ENCODE results near the gene SOX8.

SOX8 gene

DNA sequence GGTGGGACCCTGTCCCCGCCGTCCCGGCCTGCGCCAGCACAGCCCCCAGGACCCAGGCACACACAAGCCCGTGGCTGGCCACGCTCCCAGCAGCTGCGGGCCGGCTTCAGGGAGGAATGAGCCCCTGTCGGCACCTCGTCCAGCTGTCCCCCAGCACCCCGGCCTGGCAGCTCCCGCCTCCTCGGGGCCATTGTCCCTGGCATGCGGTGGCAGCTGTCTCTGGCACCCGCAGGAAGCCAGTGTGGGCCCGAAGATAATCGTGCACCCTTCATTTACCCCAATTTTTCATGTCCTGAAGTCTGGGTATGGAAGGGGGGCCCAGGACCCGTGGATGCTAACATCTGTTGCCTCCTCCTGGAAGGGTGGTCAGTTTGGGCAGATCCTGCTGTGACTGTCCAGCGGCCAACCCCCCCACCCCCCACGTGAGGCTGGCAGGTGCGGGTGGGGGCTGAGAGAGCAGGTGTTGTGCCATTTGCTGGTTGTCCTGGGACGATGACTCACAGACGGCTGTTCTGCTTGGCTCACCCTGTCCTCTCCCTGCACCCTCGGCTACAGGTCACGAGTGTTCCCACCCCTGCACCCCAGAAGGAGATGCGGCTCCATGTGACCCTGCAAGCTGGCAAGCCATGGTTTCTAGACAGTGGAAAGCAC, 6.8 kb upstream of the SOX8 start:
- TF ChIP-seq, protein P1, sequence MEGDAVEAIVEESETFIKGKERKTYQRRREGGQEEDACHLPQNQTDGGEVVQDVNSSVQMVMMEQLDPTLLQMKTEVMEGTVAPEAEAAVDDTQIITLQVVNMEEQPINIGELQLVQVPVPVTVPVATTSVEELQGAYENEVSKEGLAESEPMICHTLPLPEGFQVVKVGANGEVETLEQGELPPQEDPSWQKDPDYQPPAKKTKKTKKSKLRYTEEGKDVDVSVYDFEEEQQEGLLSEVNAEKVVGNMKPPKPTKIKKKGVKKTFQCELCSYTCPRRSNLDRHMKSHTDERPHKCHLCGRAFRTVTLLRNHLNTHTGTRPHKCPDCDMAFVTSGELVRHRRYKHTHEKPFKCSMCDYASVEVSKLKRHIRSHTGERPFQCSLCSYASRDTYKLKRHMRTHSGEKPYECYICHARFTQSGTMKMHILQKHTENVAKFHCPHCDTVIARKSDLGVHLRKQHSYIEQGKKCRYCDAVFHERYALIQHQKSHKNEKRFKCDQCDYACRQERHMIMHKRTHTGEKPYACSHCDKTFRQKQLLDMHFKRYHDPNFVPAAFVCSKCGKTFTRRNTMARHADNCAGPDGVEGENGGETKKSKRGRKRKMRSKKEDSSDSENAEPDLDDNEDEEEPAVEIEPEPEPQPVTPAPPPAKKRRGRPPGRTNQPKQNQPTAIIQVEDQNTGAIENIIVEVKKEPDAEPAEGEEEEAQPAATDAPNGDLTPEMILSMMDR (IDR thresholded peaks at IDR 0.05; ENCODE audit: low read depth, low read length): no peak
- DNase-seq (ENCODE audit: extremely low read depth, low read depth): no peak

DNA sequence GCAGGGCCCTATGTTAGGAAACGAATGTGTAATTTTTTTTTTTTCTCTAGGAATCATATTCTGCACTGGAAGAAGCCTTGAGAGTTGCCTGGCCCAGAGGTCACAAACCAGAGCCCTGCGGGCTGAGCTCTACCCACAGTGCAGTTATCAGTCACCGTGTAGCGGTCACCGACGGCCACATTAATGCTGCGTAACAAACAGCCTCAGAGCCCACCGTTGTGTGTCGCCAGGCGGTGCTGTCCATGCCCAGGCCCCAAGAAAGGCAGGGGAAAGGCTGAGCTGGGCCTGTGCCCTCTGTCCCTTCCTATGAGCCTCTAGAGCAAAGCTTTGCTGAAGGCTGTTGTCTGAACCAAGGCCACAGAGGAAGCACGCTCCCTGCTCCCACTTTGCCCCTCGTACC, 6.3 kb upstream of the SOX8 start:
- no peak for DNase-seq (ENCODE audit: extremely low read depth, low read depth)
- TF ChIP-seq, protein P1 (IDR thresholded peaks at IDR 0.05; ENCODE audit: low read depth, low read length): no peak

DNA sequence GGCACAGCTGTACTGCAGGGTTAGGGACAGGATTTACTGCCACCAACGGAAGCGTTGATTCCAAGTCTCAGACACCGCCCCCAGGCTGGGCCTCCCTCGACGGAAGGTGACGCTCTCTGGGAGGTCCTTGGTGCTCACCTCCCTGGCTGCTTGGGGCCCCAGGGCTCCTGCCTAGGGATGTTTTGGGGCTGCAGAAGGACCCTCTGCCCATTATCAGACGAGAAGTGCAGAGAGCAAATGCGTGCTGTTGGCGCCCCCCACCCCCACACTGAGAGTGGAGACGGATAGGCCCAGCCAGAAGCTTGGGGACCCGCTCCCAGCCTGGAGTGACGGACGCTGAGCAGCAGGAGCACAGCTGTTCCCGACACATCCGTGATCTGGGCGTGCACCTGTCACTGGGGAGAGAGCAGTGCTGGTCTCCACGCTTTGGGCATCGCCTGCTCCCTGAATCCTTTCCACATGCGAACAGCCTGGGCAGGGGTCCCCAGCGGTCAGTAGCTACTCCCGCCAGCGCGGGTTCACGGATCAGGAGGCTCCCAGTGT, 5.1 kb upstream of the SOX8 start:
- TF ChIP-seq, protein P1 (IDR thresholded peaks at IDR 0.05; ENCODE audit: low read depth, low read length): no peak
- no peak for DNase-seq (ENCODE audit: extremely low read depth, low read depth)

- no peak for DNase-seq (ENCODE audit: extremely low read depth, low read depth)
Measured at GRCh38 chr16:977081-977701, 4.4 kb upstream of the SOX8 start.

DNA sequence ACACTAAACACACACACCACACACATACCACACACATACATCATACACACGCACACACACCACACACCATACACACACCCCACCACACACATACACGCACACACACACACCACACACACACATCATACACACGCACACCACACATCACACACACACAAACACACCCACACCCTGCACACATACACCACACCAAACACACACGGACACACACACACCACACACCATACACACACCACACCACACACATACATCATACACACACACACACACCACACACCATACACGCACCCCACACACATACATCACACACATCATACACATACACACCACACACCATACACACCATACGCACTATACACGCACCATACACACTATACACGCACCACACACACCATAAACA, 3.7 kb upstream of the SOX8 start:
- TF ChIP-seq, protein P1 (IDR thresholded peaks at IDR 0.05; ENCODE audit: low read depth, low read length): no peak
- DNase-seq (ENCODE audit: extremely low read depth, low read depth): no peak

More at GRCh38 chr16:977081-977701, 4.4 kb upstream of the SOX8 start:
- TF ChIP-seq, protein P1 (IDR thresholded peaks at IDR 0.05; ENCODE audit: low read depth, low read length): no peak

DNA sequence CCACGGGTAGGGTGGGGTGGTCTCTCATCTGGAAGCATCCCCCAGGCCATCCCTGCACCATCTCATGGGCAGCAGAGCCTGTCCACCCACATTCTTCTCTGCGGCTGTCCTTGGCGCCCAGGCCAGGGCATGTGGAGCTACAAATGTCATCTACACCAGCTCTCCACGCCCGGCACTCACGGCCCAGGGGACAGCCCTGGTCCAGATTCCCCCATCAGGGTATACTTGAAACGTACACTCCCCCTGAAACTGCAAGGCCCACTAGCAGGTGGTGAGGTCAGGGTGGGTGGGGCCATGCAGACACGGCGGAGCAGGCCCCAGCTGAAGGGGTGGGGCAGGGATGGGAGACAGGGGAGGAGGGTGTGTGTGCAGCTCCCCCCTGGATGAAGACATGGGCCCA, 3.2 kb upstream of the SOX8 start:
- TF ChIP-seq, protein P1 (IDR thresholded peaks at IDR 0.05; ENCODE audit: low read depth, low read length): no peak
- DNase-seq (ENCODE audit: extremely low read depth, low read depth): no peak

DNA sequence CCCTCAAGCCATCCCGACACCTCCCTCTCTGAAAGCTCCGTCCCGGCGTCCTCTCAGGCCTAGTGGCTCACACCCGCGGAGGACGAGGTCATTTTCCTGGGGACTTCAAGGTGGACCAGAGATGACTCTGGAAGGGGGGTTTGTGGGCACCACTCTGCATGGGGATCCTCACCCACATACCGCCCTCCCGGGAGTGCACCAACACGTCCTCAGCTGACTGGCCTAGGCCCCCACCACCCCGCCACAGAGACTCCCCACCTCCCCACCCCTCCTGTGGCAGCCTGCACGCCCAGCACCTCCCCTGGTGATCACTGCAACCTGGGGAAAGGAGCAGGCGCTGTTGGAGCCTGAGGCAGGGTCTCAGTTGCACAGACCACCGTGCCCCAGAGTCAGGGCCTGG, 2.4 kb upstream of the SOX8 start:
- DNase-seq (ENCODE audit: extremely low read depth, low read depth): no peak
- TF ChIP-seq, protein P1 (IDR thresholded peaks at IDR 0.05; ENCODE audit: low read depth, low read length): no peak
